Measurements from ENCODE around the gene HNRNPL. TPM values are rescaled to one million over a fixed set of nuclear protein-coding genes. Genes with fewer than 3 reads are reported as not detected.

HNRNPL gene
- total and polyA plus RNA-seq, 9 of the 15 experiments (the other 6 are each of a cell fraction or from before 2014, with no cell fraction given): 39.5 to 610 (median 299) TPM

GRCh38 chr19:38849147-38849859, 483 bp downstream of the HNRNPL start (continued):
- TF ChIP-seq ZFPM2 (CRISPR knock-in tag; IDR thresholded peaks at IDR 0.05): peak; percentile 71; the same call in 1 of the 2 replicates
- TF ChIP-seq HMG20B (CRISPR knock-in tag; IDR thresholded peaks at IDR 0.05): peak; percentile 78; the same call in 1 of the 2 replicates
- TF ChIP-seq RBFOX2 (IDR thresholded peaks at IDR 0.05; ENCODE audit: low read depth, low read length): peak; percentile 94; the same call in 1 of the 2 replicates
- peak; percentile 8 for TF ChIP-seq POLR2A (conservative IDR thresholded peaks at IDR 0.05)
- TF ChIP-seq PCBP2 (IDR thresholded peaks at IDR 0.05; ENCODE audit: low read depth, low read length, poor library complexity, severe bottlenecking): no peak
- no peak for TF ChIP-seq SMC3 (conservative IDR thresholded peaks at IDR 0.05; ENCODE audit: insufficient read depth, low read depth, low read length)
- TF ChIP-seq E4F1 (CRISPR knock-in tag; IDR thresholded peaks at IDR 0.05; ENCODE audit: borderline replicate concordance): no peak
- no peak for TF ChIP-seq LCOR (CRISPR knock-in tag; IDR thresholded peaks at IDR 0.05)
- peak; percentile 58; the same call in 1 of the 2 replicates for TF ChIP-seq KLF1 (tag; IDR thresholded peaks at IDR 0.05)
- TF ChIP-seq RAD51 (IDR thresholded peaks at IDR 0.05; ENCODE audit: borderline replicate concordance, low read depth): no peak
- 0 out of 2 replicates have a peak, but pooled peaks have one; percentile 77 for TF ChIP-seq GATAD2B (IDR thresholded peaks at IDR 0.05; ENCODE audit: borderline replicate concordance)
- TF ChIP-seq ZNF444 (CRISPR knock-in tag; IDR thresholded peaks at IDR 0.05): no peak
- TF ChIP-seq KDM2B (CRISPR knock-in tag; IDR thresholded peaks at IDR 0.05): no peak; the same call in 1 of the 2 replicates
- no peak for TF ChIP-seq PKNOX1 (IDR thresholded peaks at IDR 0.05)
- TF ChIP-seq ZNF277 (CRISPR knock-in tag; IDR thresholded peaks at IDR 0.05; ENCODE audit: borderline replicate concordance): no peak
- TF ChIP-seq CBX3 (IDR thresholded peaks at IDR 0.05; ENCODE audit: borderline replicate concordance in 1 of 2, low read length in 2 of 2): 0 out of 3 replicates have a peak, but pooled peaks of 1 of the 2 experiments have one; percentile 12
- TF ChIP-seq E2F5 (CRISPR knock-in tag; IDR thresholded peaks at IDR 0.05): 0 out of 2 replicates have a peak, but pooled peaks have one; percentile 27
- TF ChIP-seq PHB (CRISPR knock-in tag; IDR thresholded peaks at IDR 0.05): 0 out of 2 replicates have a peak, but pooled peaks have one; percentile 22
- TF ChIP-seq FIP1L1 (IDR thresholded peaks at IDR 0.05; ENCODE audit: low read depth, low read length, poor library complexity, severe bottlenecking): peak; percentile 88
- TF ChIP-seq ETV5 (CRISPR knock-in tag; IDR thresholded peaks at IDR 0.05; ENCODE audit: low read depth): no peak; the same call in 1 of the 2 replicates
- TF ChIP-seq XRCC4 (IDR thresholded peaks at IDR 0.05; ENCODE audit: extremely low read depth, insufficient read depth, insufficient read length): no peak
- no peak for TF ChIP-seq ZNF121 (CRISPR knock-in tag; conservative IDR thresholded peaks at IDR 0.05)
- no peak for TF ChIP-seq CBX8 (IDR thresholded peaks at IDR 0.05; ENCODE audit: borderline replicate concordance, extremely low read depth, low read depth, low read length, poor library complexity, severe bottlenecking)
